IMR-90 (cell line): ENCODE measurements around the gene TOM1. TPM values are rescaled to one million over a fixed set of nuclear protein-coding genes. Genes with fewer than 3 reads are reported as not detected.

ENCODE experiments used
- ATAC-seq: fragments of 200-7000 bp; cut with Tn5 transposase; 2 replicates; pipeline ENCODE4 v1.9.1; 2020; ENCODE audit warnings: low read depth, mild to moderate bottlenecking, moderate library complexity
- BruUV-seq: library from RNA; stranded (reverse); fragments of 400-500 nt; replicated peaks from 2 replicates; lab custom pipeline; 2021; lab: Mats Ljungman, UMichigan
- CTCF ChIA-PET: fragments of 300-600 bp; formaldehyde crosslinking; extraction: SDS; loops from one replicate; lab custom pipeline; 2021; ENCODE audit warnings: antibody characterized with exemption; lab: Yijun Ruan, JAX
- POLR2A ChIA-PET: fragments of 300-600 bp; sonication (Branson Sonifier 250); formaldehyde crosslinking; loops from one replicate; lab custom pipeline; 2022; ENCODE audit warnings: antibody characterized with exemption; ENCODE audit not compliant: unreplicated experiment; lab: Charles Lee
- DNase-seq: peaks from one replicate; pipeline ENCODE4 v3.0.0; 2013
- H2AFZ ChIP-seq: replicated peaks from 2 replicates; pipeline ENCODE3; 2013; ENCODE audit warnings: low read length, mild to moderate bottlenecking; ENCODE audit not compliant: poor library complexity
- H2AK5ac ChIP-seq: 2 replicates; pipeline ENCODE4 v1.6.1; 2013; ENCODE audit warnings: low read depth, low read length, inconsistent platforms
- H2AK9ac ChIP-seq: replicated peaks from 2 replicates; pipeline ENCODE3; 2013; ENCODE audit warnings: mild to moderate bottlenecking, low read depth, low read length, moderate library complexity; ENCODE audit not compliant: poor library complexity
- H2BK120ac ChIP-seq: 2 replicates; pipeline ENCODE4 v1.6.1; 2013; ENCODE audit warnings: low read depth, low read length, inconsistent platforms
- H2BK15ac ChIP-seq: 3 replicates; pipeline ENCODE4 v1.6.1; 2013; ENCODE audit warnings: low read depth, low read length, inconsistent platforms
- H2BK20ac ChIP-seq: 2 replicates; pipeline ENCODE4 v1.6.1; 2013; ENCODE audit warnings: low read depth, mild to moderate bottlenecking, inconsistent platforms, low read length, moderate library complexity
- H2BK5ac ChIP-seq: 2 replicates; pipeline ENCODE4 v1.6.1; 2013; ENCODE audit warnings: mild to moderate bottlenecking, low read depth, low read length, inconsistent platforms; ENCODE audit not compliant: poor library complexity, severe bottlenecking
- H3K14ac ChIP-seq: replicated peaks from 2 replicates; pipeline ENCODE4 v1.6.1; 2013; ENCODE audit warnings: low read depth, low read length, inconsistent platforms
- H3K18ac ChIP-seq: 2 replicates; pipeline ENCODE4 v1.6.1; 2013; ENCODE audit warnings: low read depth, low read length, control low read depth
- H3K23ac ChIP-seq: 2 replicates; pipeline ENCODE4 v1.6.1; 2013; ENCODE audit warnings: low read depth, low read length, inconsistent platforms
- H3K27ac ChIP-seq: 2 replicates; pipeline ENCODE4 v1.5.1; 2013; ENCODE audit warnings: mild to moderate bottlenecking, control low read depth, low read length; ENCODE audit not compliant: insufficient read depth
- H3K27me3 ChIP-seq: 2 replicates; pipeline ENCODE4 v1.6.1; 2013; ENCODE audit warnings: low read length; ENCODE audit not compliant: control insufficient read depth, insufficient read depth
- H3K36me3 ChIP-seq: 2 replicates; pipeline ENCODE4 v1.6.1; 2013; ENCODE audit warnings: low read length, mixed read lengths; ENCODE audit not compliant: control insufficient read depth, insufficient read depth
- H3K4ac ChIP-seq: 2 replicates; pipeline ENCODE4 v1.6.1; 2013; ENCODE audit warnings: low read depth, low read length, inconsistent platforms
- H3K4me1 ChIP-seq: 2 replicates; pipeline ENCODE4 v1.6.1; 2013; ENCODE audit warnings: low read length, mixed read lengths; ENCODE audit not compliant: control insufficient read depth, insufficient read depth
- H3K4me2 ChIP-seq: 2 replicates; pipeline ENCODE4 v1.6.1; 2013; ENCODE audit warnings: low read depth, mild to moderate bottlenecking, control low read depth, low read length, moderate library complexity
- H3K4me3 ChIP-seq: 2 replicates; pipeline ENCODE4 v1.5.1; 2013; ENCODE audit warnings: low read depth, mild to moderate bottlenecking, control low read depth, low read length, moderate library complexity; ENCODE audit not compliant: insufficient read depth
- H3K56ac ChIP-seq: 2 replicates; pipeline ENCODE4 v1.6.1; 2013; ENCODE audit warnings: low read length, inconsistent platforms; ENCODE audit not compliant: insufficient read depth; ENCODE audit errors: extremely low read depth
- H3K79me1 ChIP-seq, 2 experiments: 2 replicates each; pipeline ENCODE4 v1.6.1; 2013; ENCODE audit warnings: low read length in 2 of 2, inconsistent platforms in 1 of 2, low read depth in 1 of 2
- H3K9ac ChIP-seq: 2 replicates; pipeline ENCODE4 v1.6.1; 2013; ENCODE audit warnings: low read depth, low read length, control low read depth
- H3K9me1 ChIP-seq: 2 replicates; pipeline ENCODE4 v1.6.1; 2013; ENCODE audit warnings: low read length, inconsistent platforms; ENCODE audit not compliant: insufficient read depth
- H3K9me3 ChIP-seq: 2 replicates; pipeline ENCODE4 v1.6.1; 2013; ENCODE audit warnings: low read length; ENCODE audit not compliant: control insufficient read depth, insufficient read depth
- H4K20me1 ChIP-seq: 2 replicates; pipeline ENCODE4 v1.6.1; 2013; ENCODE audit warnings: low read length, inconsistent platforms; ENCODE audit not compliant: insufficient read depth
- H4K5ac ChIP-seq: 2 replicates; pipeline ENCODE4 v1.6.1; 2013; ENCODE audit warnings: mild to moderate bottlenecking, low read depth, low read length, control low read depth
- H4K8ac ChIP-seq, 2 experiments: 2 replicates each; pipeline ENCODE4 v1.6.1; 2013; ENCODE audit warnings: low read depth in 2 of 2, low read length in 2 of 2, control low read depth in 1 of 2, inconsistent platforms in 1 of 2
- H4K91ac ChIP-seq: 2 replicates; pipeline ENCODE4 v1.6.1; 2013; ENCODE audit warnings: low read depth, low read length, inconsistent platforms; ENCODE audit not compliant: insufficient read depth
- BHLHE40 ChIP-seq: fragments of 150-350 bp; IDR thresholded peaks from 2 replicates; pipeline ENCODE4 v1.6.1; 2016; ENCODE audit warnings: mild to moderate bottlenecking, low read depth, low read length
- MXI1 ChIP-seq: IDR thresholded peaks from 2 replicates; pipeline ENCODE4 v1.6.1; 2012; ENCODE audit warnings: low read depth, mild to moderate bottlenecking, low read length, moderate library complexity, borderline replicate concordance
- POLR2A ChIP-seq: IDR thresholded peaks from 2 replicates; pipeline ENCODE4 v1.6.1; 2012; ENCODE audit warnings: mild to moderate bottlenecking, low read depth, low read length
- RFX5 ChIP-seq: IDR thresholded peaks from 2 replicates; pipeline ENCODE4 v1.8.0; 2012; ENCODE audit warnings: low read depth, mild to moderate bottlenecking, low read length, moderate library complexity
- SMC3 ChIP-seq: fragments of 150-350 bp; IDR thresholded peaks from 2 replicates; pipeline ENCODE4 v1.6.1; 2016; ENCODE audit warnings: low read depth, mild to moderate bottlenecking, antibody characterized with exemption, low read length, moderate library complexity
- WGBS, 2 experiments: methylation state at CpG; one replicate each; pipeline versions ENCODE4 v1.1.5 to v1.1.7; 2013; ENCODE audit warnings: missing lambda C conversion rate in 2 of 2; ENCODE audit not compliant: insufficient read length in 1 of 2; ENCODE audit errors: extremely low coverage in 2 of 2; 5-methylcytosine and 5-hydroxymethylcytosine counted together
- dilution Hi-C: fragments of 300-500 bp; cut with HindIII; formaldehyde crosslinking; loops from one replicate; pipeline ENCODE4 v1.14.3; 2018; ENCODE audit warnings: low sequenced_read_pairs; ENCODE audit not compliant: unreplicated experiment
- in situ Hi-C: fragments of 300-500 bp; cut with MboI; formaldehyde crosslinking; loops from 3 replicates; pipeline ENCODE4 v1.14.3; 2019; ENCODE audit warnings: low sequenced_read_pairs, inconsistent platforms, mixed read lengths
- intact Hi-C: fragments of 100-400 bp; cut with micrococcal nuclease; formaldehyde crosslinking; loops from 2 replicates; pipeline ENCODE4 v1.10.0; 2022
- polyA plus RNA-seq, 3 experiments: library from polyadenylated mRNA; depleted of rRNA; stranded (reverse); fragments of >200 nt; gene quantifications; 2 replicates each; pipeline ENCODE4 v1.2.3, GENCODE V29; 2012; ENCODE audit warnings: low replicate concordance in 1 of 3
- total RNA-seq: library from RNA; depleted of rRNA; stranded (reverse); fragments of >200 nt; gene quantifications from 2 replicates; pipeline ENCODE4 v1.2.3, GENCODE V29; 2012

The TOM1 gene
- total and polyA plus RNA-seq, 2 of the 4 experiments (the other 2 are of a cell fraction): 38.0 to 46.4 TPM

DNA sequence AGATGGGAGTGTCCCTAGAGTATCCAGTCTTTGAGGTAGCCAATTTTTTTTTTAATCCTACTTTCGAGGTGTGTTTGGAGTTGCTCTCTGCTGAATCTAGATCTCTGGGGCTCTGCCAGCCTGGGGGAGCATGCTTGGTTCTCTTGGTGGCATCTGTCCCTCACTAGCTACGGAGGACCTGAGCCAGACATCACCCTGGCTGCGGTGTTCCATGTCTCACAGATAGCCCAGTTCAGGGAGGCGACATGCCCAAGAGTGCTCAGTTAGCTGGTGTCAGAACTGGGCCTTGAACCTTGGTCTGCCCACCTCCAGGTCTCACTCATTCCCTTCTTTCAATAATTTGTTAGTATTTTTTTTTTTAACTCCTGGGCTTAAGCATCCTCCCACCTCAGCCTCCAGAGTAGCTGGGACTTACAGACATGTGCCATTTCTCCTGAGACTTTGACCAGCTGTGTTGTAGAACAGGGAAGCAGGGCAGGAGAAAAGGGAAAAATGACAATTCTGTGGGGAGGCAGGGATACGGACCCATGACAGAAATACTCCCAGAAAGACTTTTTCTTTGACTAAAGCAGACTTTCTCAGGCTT, 81.8 kb downstream of the TOM1 start (continued):
- TF ChIP-seq MXI1 (no peak), RFX5 (no peak), BHLHE40 (no peak), POLR2A (no peak)

DNA sequence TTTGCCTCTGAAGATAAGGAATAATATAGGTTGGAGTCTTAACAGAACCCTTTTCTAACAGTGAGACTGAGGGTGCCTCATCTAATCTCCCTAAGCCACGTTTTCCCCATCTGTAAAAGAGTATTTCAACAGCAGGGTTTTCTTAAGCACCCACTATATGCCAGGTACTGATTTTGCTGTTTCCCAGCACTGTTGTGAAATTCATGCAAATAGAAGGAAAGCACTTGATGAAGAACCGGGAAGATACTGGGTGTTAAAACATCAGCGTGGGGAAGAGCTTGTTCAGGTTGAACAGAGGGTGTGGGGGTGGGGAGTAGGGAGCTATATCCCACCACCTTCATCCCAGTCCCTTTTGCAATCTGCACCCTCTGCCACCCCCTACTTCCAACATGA, 84.0 kb downstream of the TOM1 start:
- TF ChIP-seq RFX5: no peak
- no peak for TF ChIP-seq SMC3
- Histone ChIP-seq H4K8ac (no peak overlapping the region), H3K36me3 (peaks cover 42% of the 10 kb centered on the region), H2BK120ac (no peak overlapping the region), H3K27me3 (no peaks in the 10 kb centered on the region), H2BK5ac (no peak overlapping the region), H2AFZ (no peak overlapping the region), H4K91ac (no peak overlapping the region), H3K9me3 (no peaks in the 10 kb centered on the region), H2BK15ac (no peak overlapping the region), H3K4ac (no peak overlapping the region), H4K20me1 (peaks cover 16% of the 10 kb centered on the region; the same call in 1 of the 2 replicates), H3K14ac (no peak overlapping the region), H3K18ac (no peak overlapping the region), H2AK9ac (no peak overlapping the region), H2BK20ac (no peak overlapping the region), H2AK5ac (no peak overlapping the region), H3K9me1 (peaks cover 11% of the 10 kb centered on the region; the same call in 1 of the 2 replicates), H3K4me3 (no peak overlapping the region), H3K4me1 (peaks cover 18% of the 10 kb centered on the region), H3K23ac (no peak overlapping the region), H3K9ac (no peak overlapping the region), H3K27ac (no peak overlapping the region), H4K5ac (no peak overlapping the region), H3K79me1 (peaks cover 22 to 59% of the 10 kb centered on the region in 2 experiments), H3K56ac (no peak overlapping the region), H3K4me2 (peak overlapping the region; percentile 39; the same call in 1 of the 2 replicates)
- DNase-seq (no peak), ATAC-seq (no peak)
- intact Hi-C loops: no loop called here
- dilution Hi-C loops: no loop called here
- no CpG with 5 or more reads among the region's 3 CpGs for WGBS, 2 experiments
- no TSS peak for BruUV-seq
- ChIA-PET CTCF (no interaction called here), POLR2A (no interaction called here)
- in situ Hi-C loops: no loop called here
